Esophagus squamous epithelium (tissue), 4 donors: Measurements from ENCODE around the gene CRADD.

ENCODE experiments used
- CTCF ChIP-seq, 6 experiments: fragments of 450-650 bp in 4 of 6; fragments of 200-600 bp in 2 of 6; sonication (generic) in 2 of 6; IDR thresholded peaks; one replicate each; pipeline ENCODE4 v1.5.1; 2016 to 2019; ENCODE audit warnings: antibody characterized with exemption in 6 of 6, mild to moderate bottlenecking in 4 of 6, moderate library complexity in 4 of 6
- POLR2A ChIP-seq, 4 donors: fragments of 450-650 bp; IDR thresholded peaks; one replicate each; pipeline ENCODE4 v1.6.1; 2017; ENCODE audit warnings: antibody characterized with exemption in 4 of 4, mild to moderate bottlenecking in 4 of 4, moderate library complexity in 3 of 4

- no peak for TF ChIP-seq CTCF (IDR thresholded peaks at IDR 0.05)
- TF ChIP-seq POLR2A (IDR thresholded peaks at IDR 0.05): no peak
These were observed 236.7 kb downstream of the CRADD start for GRCh38 chr12:93913845-93914244.
